WTC11 (cell line): ENCODE data around the gene SLC10A7. TPM values are rescaled to one million over a fixed set of nuclear protein-coding genes. Genes with fewer than 3 reads are reported as not detected.

ENCODE experiments used
- ATAC-seq: fragments of 200-7000 bp; cut with Tn5 transposase; 2 replicates; pipeline ENCODE4 v1.10.0; 2021; ENCODE audit warnings: mild to moderate bottlenecking, moderate library complexity
- CTCF ChIA-PET: fragments of 300-600 bp; sonication (Branson Sonifier 250); formaldehyde crosslinking; loops from one replicate; lab custom pipeline; 2021; ENCODE audit warnings: antibody characterized with exemption; lab: Charles Lee
- POLR2A ChIA-PET: fragments of 350-600 bp; sonication (Branson Sonifier 250); formaldehyde crosslinking; loops from one replicate; lab custom pipeline; 2021; ENCODE audit warnings: antibody characterized with exemption; lab: Charles Lee
- DNase-seq: peaks from one replicate; pipeline ENCODE4 v3.0.0; 2021; ENCODE audit warnings: low spot score
- H3K27ac Mint-ChIP-seq: 2 replicates; pipeline ENCODE4 v1.8.0; 2021; ENCODE audit warnings: mixed read lengths
- H3K27me3 Mint-ChIP-seq: 2 replicates; pipeline ENCODE4 v1.8.0; 2021; ENCODE audit warnings: low read depth, mild to moderate bottlenecking, moderate library complexity, mixed read lengths
- H3K36me3 Mint-ChIP-seq: 2 replicates; pipeline ENCODE4 v1.8.0; 2021; ENCODE audit warnings: mixed read lengths
- H3K4me1 Mint-ChIP-seq: 2 replicates; pipeline ENCODE4 v1.8.0; 2022; ENCODE audit warnings: mixed read lengths
- H3K4me3 Mint-ChIP-seq: 2 replicates; pipeline ENCODE4 v1.8.0; 2021; ENCODE audit warnings: mild to moderate bottlenecking, moderate library complexity, mixed read lengths
- H3K9me3 Mint-ChIP-seq: 2 replicates; pipeline ENCODE4 v1.8.0; 2021; ENCODE audit warnings: mixed read lengths
- ATF2 ChIP-seq: sonication (generic); formaldehyde crosslinking; IDR thresholded peaks from 2 replicates; pipeline ENCODE4 v1.8.1; 2022; ENCODE audit warnings: low read depth, missing genetic modification reagents, borderline replicate concordance
- ATF6 ChIP-seq: sonication (generic); formaldehyde crosslinking; IDR thresholded peaks from 2 replicates; pipeline ENCODE4 v1.8.1; 2023; ENCODE audit warnings: mild to moderate bottlenecking, missing genetic modification reagents
- CREM ChIP-seq: sonication (generic); formaldehyde crosslinking; IDR thresholded peaks from 2 replicates; pipeline ENCODE4 v1.8.1; 2022; ENCODE audit warnings: mild to moderate bottlenecking, missing genetic modification reagents, moderate library complexity
- E2F1 ChIP-seq: sonication (generic); formaldehyde crosslinking; IDR thresholded peaks from 2 replicates; pipeline ENCODE4 v1.8.0; 2022; ENCODE audit warnings: mild to moderate bottlenecking, missing genetic modification reagents
- FOXJ3 ChIP-seq: sonication (generic); formaldehyde crosslinking; IDR thresholded peaks from 2 replicates; pipeline ENCODE4 v1.9.0; 2021; ENCODE audit warnings: missing genetic modification reagents, mild to moderate bottlenecking, borderline replicate concordance
- FOXK1 ChIP-seq: sonication (generic); formaldehyde crosslinking; IDR thresholded peaks from 2 replicates; pipeline ENCODE4 v1.8.0; 2022; ENCODE audit warnings: mild to moderate bottlenecking, moderate library complexity, missing genetic modification reagents
- MAX ChIP-seq: sonication (generic); formaldehyde crosslinking; IDR thresholded peaks from 2 replicates; pipeline ENCODE4 v1.8.0; 2022; ENCODE audit warnings: mild to moderate bottlenecking, missing genetic modification reagents
- MYBL2 ChIP-seq: sonication (generic); formaldehyde crosslinking; IDR thresholded peaks from 2 replicates; pipeline ENCODE4 v1.8.1; 2023; ENCODE audit warnings: mild to moderate bottlenecking, moderate library complexity, missing genetic modification reagents
- NFE2L1 ChIP-seq: sonication (generic); formaldehyde crosslinking; IDR thresholded peaks from 2 replicates; pipeline ENCODE4 v1.8.1; 2023; ENCODE audit warnings: missing genetic modification reagents
- NR2C2 ChIP-seq: sonication (generic); formaldehyde crosslinking; IDR thresholded peaks from 2 replicates; pipeline ENCODE4 v1.8.0; 2022; ENCODE audit warnings: mild to moderate bottlenecking, missing genetic modification reagents
- ZBTB43 ChIP-seq: sonication (generic); formaldehyde crosslinking; IDR thresholded peaks from 2 replicates; pipeline ENCODE4 v1.8.1; 2023; ENCODE audit warnings: mild to moderate bottlenecking, missing genetic modification reagents
- ZNF232 ChIP-seq: sonication (generic); formaldehyde crosslinking; IDR thresholded peaks from 2 replicates; pipeline ENCODE4 v1.8.0; 2022; ENCODE audit warnings: mild to moderate bottlenecking, missing genetic modification reagents
- ZNF281 ChIP-seq: sonication (generic); formaldehyde crosslinking; IDR thresholded peaks from 2 replicates; pipeline ENCODE4 v1.8.0; 2023; ENCODE audit warnings: mild to moderate bottlenecking, missing genetic modification reagents
- ZNF423 ChIP-seq: fragments of 250-450 bp; sonication (Bioruptor Pico); IDR thresholded peaks from 2 replicates; pipeline ENCODE4 v2.1.2; 2022; ENCODE audit warnings: mild to moderate bottlenecking, moderate library complexity
- ZNF425 ChIP-seq: fragments of 250-450 bp; sonication (Bioruptor Pico); conservative IDR thresholded peaks from 2 replicates; pipeline ENCODE4 v1.9.0; 2021; ENCODE audit warnings: mild to moderate bottlenecking
- total RNA-seq: library from RNA; stranded (reverse); gene quantifications from 3 replicates; pipeline ENCODE4 v1.2.3, GENCODE V29; 2021

Gene SLC10A7
- total RNA-seq, 1 experiment from 2014 or later = 5.0 TPM

GRCh38 chr4:146524663-146525062, 2.9 kb upstream of the SLC10A7 start:
- Mint-ChIP-seq H3K9me3 (no peaks in the 10 kb centered on the region), H3K4me1 (peaks cover 3% of the 10 kb centered on the region), H3K27me3 (peaks cover 18% of the 10 kb centered on the region), H3K36me3 (no peaks in the 10 kb centered on the region), H3K4me3 (no peak overlapping the region), H3K27ac (no peak overlapping the region)
- TF ChIP-seq ZBTB43 (CRISPR knock-in tag) = no peak
- TF ChIP-seq ZNF425 (CRISPR knock-in tag) = no peak
- ATAC-seq = no peak
- CTCF ChIA-PET = no interaction called here
- POLR2A ChIA-PET = no interaction called here
- no peak for DNase-seq

GRCh38 chr4:146522869-146523205, 1.1 kb upstream of the SLC10A7 start:
- Mint-ChIP-seq H3K9me3 (no peaks in the 10 kb centered on the region), H3K36me3 (no peaks in the 10 kb centered on the region)
- no peak for TF ChIP-seq ATF6 (CRISPR knock-in tag)
- TF ChIP-seq ATF2 = no peak
- TF ChIP-seq NR2C2 = no peak
- TF ChIP-seq, all 79 proteins: peak for 0
- POLR2A ChIA-PET = no interaction called here
- DNase-seq = no peak
- H3K27ac Mint-ChIP-seq = no peak overlapping the region
- CTCF ChIA-PET = no interaction called here
- H3K4me3 Mint-ChIP-seq = no peak overlapping the region
- ATAC-seq = no peak
- H3K27me3 Mint-ChIP-seq = peaks cover 24% of the 10 kb centered on the region
- peaks cover 6% of the 10 kb centered on the region for H3K4me1 Mint-ChIP-seq

- DNase-seq = peak; percentile 76
- H3K4me1 Mint-ChIP-seq = peaks cover 6% of the 10 kb centered on the region
- CTCF ChIA-PET = no interaction called here
- H3K9me3 Mint-ChIP-seq = no peaks in the 10 kb centered on the region
- no peaks in the 10 kb centered on the region for H3K36me3 Mint-ChIP-seq
- ATAC-seq = peak; percentile 76
- H3K27me3 Mint-ChIP-seq = peaks cover 24% of the 10 kb centered on the region
- H3K27ac Mint-ChIP-seq = no peak overlapping the region
- H3K4me3 Mint-ChIP-seq = no peak overlapping the region
- POLR2A ChIA-PET = no interaction called here
- TF ChIP-seq MAX (CRISPR knock-in tag) = peak; percentile 16; the same call in 1 of the 2 replicates
- 0 out of 2 replicates have a peak, but pooled peaks have one; percentile 62 for TF ChIP-seq ZNF281 (CRISPR knock-in tag)
- peak; percentile 79 for TF ChIP-seq CREM
- TF ChIP-seq ZBTB43 (CRISPR knock-in tag) = no peak
- TF ChIP-seq E2F1 (CRISPR knock-in tag) = 0 out of 2 replicates have a peak, but pooled peaks have one; percentile 31
- TF ChIP-seq ZNF232 (CRISPR knock-in tag) = no peak
- no peak for TF ChIP-seq ZNF423
- no peak for TF ChIP-seq FOXJ3
- 0 out of 2 replicates have a peak, but pooled peaks have one; percentile 14 for TF ChIP-seq FOXK1 (CRISPR knock-in tag)
- TF ChIP-seq NFE2L1 (CRISPR knock-in tag) = no peak
- 0 out of 2 replicates have a peak, but pooled peaks have one; percentile 35 for TF ChIP-seq MYBL2 (CRISPR knock-in tag)
Observed at GRCh38 chr4:146522098-146522868, 543 bp upstream of the SLC10A7 start.
